IMR-90 (cell line): Measurements from ENCODE around the gene UBE2G1. TPM values are rescaled to one million over a fixed set of nuclear protein-coding genes. Genes with fewer than 3 reads are reported as not detected.

Experiments used
- ATAC-seq: fragments of 200-7000 bp; cut with Tn5 transposase; 2 replicates; pipeline ENCODE4 v1.9.1; 2020; ENCODE audit warnings: low read depth, mild to moderate bottlenecking, moderate library complexity
- BruUV-seq: library from RNA; stranded (reverse); fragments of 400-500 nt; replicated peaks from 2 replicates; lab custom pipeline; 2021; lab: Mats Ljungman, UMichigan
- CTCF ChIA-PET: fragments of 300-600 bp; formaldehyde crosslinking; extraction: SDS; loops from one replicate; lab custom pipeline; 2021; ENCODE audit warnings: antibody characterized with exemption; lab: Yijun Ruan, JAX
- POLR2A ChIA-PET: fragments of 300-600 bp; sonication (Branson Sonifier 250); formaldehyde crosslinking; loops from one replicate; lab custom pipeline; 2022; ENCODE audit warnings: antibody characterized with exemption; ENCODE audit not compliant: unreplicated experiment; lab: Charles Lee
- DNase-seq: peaks from one replicate; pipeline ENCODE4 v3.0.0; 2013
- H2AFZ ChIP-seq: replicated peaks from 2 replicates; pipeline ENCODE3; 2013; ENCODE audit warnings: low read length, mild to moderate bottlenecking; ENCODE audit not compliant: poor library complexity
- H2AK5ac ChIP-seq: 2 replicates; pipeline ENCODE4 v1.6.1; 2013; ENCODE audit warnings: low read depth, low read length, inconsistent platforms
- H2AK9ac ChIP-seq: replicated peaks from 2 replicates; pipeline ENCODE3; 2013; ENCODE audit warnings: mild to moderate bottlenecking, low read depth, low read length, moderate library complexity; ENCODE audit not compliant: poor library complexity
- H2BK120ac ChIP-seq: 2 replicates; pipeline ENCODE4 v1.6.1; 2013; ENCODE audit warnings: low read depth, low read length, inconsistent platforms
- H2BK15ac ChIP-seq: 3 replicates; pipeline ENCODE4 v1.6.1; 2013; ENCODE audit warnings: low read depth, low read length, inconsistent platforms
- H2BK20ac ChIP-seq: 2 replicates; pipeline ENCODE4 v1.6.1; 2013; ENCODE audit warnings: low read depth, mild to moderate bottlenecking, inconsistent platforms, low read length, moderate library complexity
- H2BK5ac ChIP-seq: 2 replicates; pipeline ENCODE4 v1.6.1; 2013; ENCODE audit warnings: mild to moderate bottlenecking, low read depth, low read length, inconsistent platforms; ENCODE audit not compliant: poor library complexity, severe bottlenecking
- H3K14ac ChIP-seq: replicated peaks from 2 replicates; pipeline ENCODE4 v1.6.1; 2013; ENCODE audit warnings: low read depth, low read length, inconsistent platforms
- H3K18ac ChIP-seq: 2 replicates; pipeline ENCODE4 v1.6.1; 2013; ENCODE audit warnings: low read depth, low read length, control low read depth
- H3K23ac ChIP-seq: 2 replicates; pipeline ENCODE4 v1.6.1; 2013; ENCODE audit warnings: low read depth, low read length, inconsistent platforms
- H3K27ac ChIP-seq: 2 replicates; pipeline ENCODE4 v1.5.1; 2013; ENCODE audit warnings: mild to moderate bottlenecking, control low read depth, low read length; ENCODE audit not compliant: insufficient read depth
- H3K27me3 ChIP-seq: 2 replicates; pipeline ENCODE4 v1.6.1; 2013; ENCODE audit warnings: low read length; ENCODE audit not compliant: control insufficient read depth, insufficient read depth
- H3K36me3 ChIP-seq: 2 replicates; pipeline ENCODE4 v1.6.1; 2013; ENCODE audit warnings: low read length, mixed read lengths; ENCODE audit not compliant: control insufficient read depth, insufficient read depth
- H3K4ac ChIP-seq: 2 replicates; pipeline ENCODE4 v1.6.1; 2013; ENCODE audit warnings: low read depth, low read length, inconsistent platforms
- H3K4me1 ChIP-seq: 2 replicates; pipeline ENCODE4 v1.6.1; 2013; ENCODE audit warnings: low read length, mixed read lengths; ENCODE audit not compliant: control insufficient read depth, insufficient read depth
- H3K4me2 ChIP-seq: 2 replicates; pipeline ENCODE4 v1.6.1; 2013; ENCODE audit warnings: low read depth, mild to moderate bottlenecking, control low read depth, low read length, moderate library complexity
- H3K4me3 ChIP-seq: 2 replicates; pipeline ENCODE4 v1.5.1; 2013; ENCODE audit warnings: low read depth, mild to moderate bottlenecking, control low read depth, low read length, moderate library complexity; ENCODE audit not compliant: insufficient read depth
- H3K56ac ChIP-seq: 2 replicates; pipeline ENCODE4 v1.6.1; 2013; ENCODE audit warnings: low read length, inconsistent platforms; ENCODE audit not compliant: insufficient read depth; ENCODE audit errors: extremely low read depth
- H3K79me1 ChIP-seq, 2 experiments: 2 replicates each; pipeline ENCODE4 v1.6.1; 2013; ENCODE audit warnings: low read length in 2 of 2, inconsistent platforms in 1 of 2, low read depth in 1 of 2
- H3K9ac ChIP-seq: 2 replicates; pipeline ENCODE4 v1.6.1; 2013; ENCODE audit warnings: low read depth, low read length, control low read depth
- H3K9me1 ChIP-seq: 2 replicates; pipeline ENCODE4 v1.6.1; 2013; ENCODE audit warnings: low read length, inconsistent platforms; ENCODE audit not compliant: insufficient read depth
- H3K9me3 ChIP-seq: 2 replicates; pipeline ENCODE4 v1.6.1; 2013; ENCODE audit warnings: low read length; ENCODE audit not compliant: control insufficient read depth, insufficient read depth
- H4K20me1 ChIP-seq: 2 replicates; pipeline ENCODE4 v1.6.1; 2013; ENCODE audit warnings: low read length, inconsistent platforms; ENCODE audit not compliant: insufficient read depth
- H4K5ac ChIP-seq: 2 replicates; pipeline ENCODE4 v1.6.1; 2013; ENCODE audit warnings: mild to moderate bottlenecking, low read depth, low read length, control low read depth
- H4K8ac ChIP-seq, 2 experiments: 2 replicates each; pipeline ENCODE4 v1.6.1; 2013; ENCODE audit warnings: low read depth in 2 of 2, low read length in 2 of 2, control low read depth in 1 of 2, inconsistent platforms in 1 of 2
- H4K91ac ChIP-seq: 2 replicates; pipeline ENCODE4 v1.6.1; 2013; ENCODE audit warnings: low read depth, low read length, inconsistent platforms; ENCODE audit not compliant: insufficient read depth
- BHLHE40 ChIP-seq: fragments of 150-350 bp; IDR thresholded peaks from 2 replicates; pipeline ENCODE4 v1.6.1; 2016; ENCODE audit warnings: mild to moderate bottlenecking, low read depth, low read length
- CHD1 ChIP-seq: IDR thresholded peaks from 2 replicates; pipeline ENCODE4 v1.6.1; 2012; ENCODE audit warnings: low read depth, low read length, improper control_type of control experiment
- CTCF ChIP-seq: conservative IDR thresholded peaks from 2 replicates; pipeline ENCODE4 v1.5.1; 2012; ENCODE audit warnings: mild to moderate bottlenecking, low read depth, low read length, improper control_type of control experiment
- ELK1 ChIP-seq: fragments of 150-350 bp; IDR thresholded peaks from 2 replicates; pipeline ENCODE4 v1.6.1; 2016; ENCODE audit warnings: low read depth, mild to moderate bottlenecking, low read length, moderate library complexity, borderline replicate concordance
- MAFK ChIP-seq: IDR thresholded peaks from 2 replicates; pipeline ENCODE4 v1.6.1; 2012; ENCODE audit warnings: low read depth, low read length, improper control_type of control experiment
- MAZ ChIP-seq: IDR thresholded peaks from 2 replicates; pipeline ENCODE4 v1.6.1; 2012; ENCODE audit warnings: low read depth, mild to moderate bottlenecking, low read length, improper control_type of control experiment, moderate library complexity, borderline replicate concordance
- MXI1 ChIP-seq: IDR thresholded peaks from 2 replicates; pipeline ENCODE4 v1.6.1; 2012; ENCODE audit warnings: low read depth, mild to moderate bottlenecking, low read length, moderate library complexity, borderline replicate concordance
- NFE2L2 ChIP-seq: fragments of 150-350 bp; IDR thresholded peaks from 2 replicates; pipeline ENCODE4 v1.6.1; 2016; ENCODE audit warnings: low read depth, mild to moderate bottlenecking, low read length
- POLR2A ChIP-seq: IDR thresholded peaks from 2 replicates; pipeline ENCODE4 v1.6.1; 2012; ENCODE audit warnings: mild to moderate bottlenecking, low read depth, low read length
- RCOR1 ChIP-seq: IDR thresholded peaks from 2 replicates; pipeline ENCODE4 v1.6.1; 2012; ENCODE audit warnings: mild to moderate bottlenecking, low read length, improper control_type of control experiment; ENCODE audit not compliant: insufficient replicate concordance
- RFX5 ChIP-seq: IDR thresholded peaks from 2 replicates; pipeline ENCODE4 v1.8.0; 2012; ENCODE audit warnings: low read depth, mild to moderate bottlenecking, low read length, moderate library complexity
- SMC3 ChIP-seq: fragments of 150-350 bp; IDR thresholded peaks from 2 replicates; pipeline ENCODE4 v1.6.1; 2016; ENCODE audit warnings: low read depth, mild to moderate bottlenecking, antibody characterized with exemption, low read length, moderate library complexity
- USF2 ChIP-seq: fragments of 150-350 bp; IDR thresholded peaks from 2 replicates; pipeline ENCODE4 v1.6.1; 2017; ENCODE audit warnings: mild to moderate bottlenecking, antibody characterized with exemption, low read length, low read depth
- WGBS, 2 experiments: methylation state at CpG; one replicate each; pipeline versions ENCODE4 v1.1.5 to v1.1.7; 2013; ENCODE audit warnings: missing lambda C conversion rate in 2 of 2; ENCODE audit not compliant: insufficient read length in 1 of 2; ENCODE audit errors: extremely low coverage in 2 of 2; 5-methylcytosine and 5-hydroxymethylcytosine counted together
- dilution Hi-C: fragments of 300-500 bp; cut with HindIII; formaldehyde crosslinking; loops from one replicate; pipeline ENCODE4 v1.14.3; 2018; ENCODE audit warnings: low sequenced_read_pairs; ENCODE audit not compliant: unreplicated experiment
- in situ Hi-C: fragments of 300-500 bp; cut with MboI; formaldehyde crosslinking; loops from 3 replicates; pipeline ENCODE4 v1.14.3; 2019; ENCODE audit warnings: low sequenced_read_pairs, inconsistent platforms, mixed read lengths
- intact Hi-C: fragments of 100-400 bp; cut with micrococcal nuclease; formaldehyde crosslinking; loops from 2 replicates; pipeline ENCODE4 v1.10.0; 2022
- polyA plus RNA-seq, 3 experiments: library from polyadenylated mRNA; depleted of rRNA; stranded (reverse); fragments of >200 nt; gene quantifications; 2 replicates each; pipeline ENCODE4 v1.2.3, GENCODE V29; 2012; ENCODE audit warnings: low replicate concordance in 1 of 3
- total RNA-seq: library from RNA; depleted of rRNA; stranded (reverse); fragments of >200 nt; gene quantifications from 2 replicates; pipeline ENCODE4 v1.2.3, GENCODE V29; 2012

UBE2G1 gene
- total and polyA plus RNA-seq, 2 of the 4 experiments (the other 2 are of a cell fraction), result 26.3 to 26.6 TPM

- TF ChIP-seq RFX5, result no peak
These were observed 31.5 kb downstream of the UBE2G1 start (continued) for GRCh38 chr17:4334776-4335584.

- H3K79me1 ChIP-seq, result peaks cover 8 to 59% of the 10 kb centered on the region in 2 experiments
- no peak overlapping the region for H2BK120ac ChIP-seq
- ChIA-PET POLR2A (no interaction called here), CTCF (no interaction called here)
- H2AFZ ChIP-seq, result no peak overlapping the region
- H2BK15ac ChIP-seq, result no peak overlapping the region
- in situ Hi-C loops, result no loop called here
- H3K4me2 ChIP-seq, result no peak overlapping the region
- dilution Hi-C loops, result no loop called here
- H2AK5ac ChIP-seq, result no peak overlapping the region
- no peak overlapping the region for H4K8ac ChIP-seq
- H3K4ac ChIP-seq, result no peak overlapping the region
- no peak overlapping the region for H4K91ac ChIP-seq
- DNase-seq (no peak), ATAC-seq (no peak)
- peaks cover 71% of the 10 kb centered on the region for H4K20me1 ChIP-seq
- no peak overlapping the region for H2BK20ac ChIP-seq
- no peak overlapping the region for H3K18ac ChIP-seq
- no peak overlapping the region for H2AK9ac ChIP-seq
- peaks cover 5% of the 10 kb centered on the region for H3K4me1 ChIP-seq
- WGBS, 2 experiments, result no CpG with 5 or more reads among the region's 6 CpGs
- H2BK5ac ChIP-seq, result no peak overlapping the region
- intact Hi-C loops, result loop anchor here (2.0 kb wide), 1 partner anchor 24 kb away; no protein-coding TSS in a partner anchor
- H3K9ac ChIP-seq, result no peak overlapping the region
- H3K9me1 ChIP-seq, result peaks cover 10% of the 10 kb centered on the region
- H3K4me3 ChIP-seq, result no peak overlapping the region
- no peaks in the 10 kb centered on the region for H3K27me3 ChIP-seq
- no peak overlapping the region for H4K5ac ChIP-seq
- no TSS peak for BruUV-seq
- no peak overlapping the region for H3K14ac ChIP-seq
- H3K9me3 ChIP-seq, result no peaks in the 10 kb centered on the region
- no peak overlapping the region for H3K56ac ChIP-seq
- no peak overlapping the region for H3K23ac ChIP-seq
- no peaks in the 10 kb centered on the region for H3K36me3 ChIP-seq
- no peak overlapping the region for H3K27ac ChIP-seq
- TF ChIP-seq CTCF, result no peak
- no peak for TF ChIP-seq POLR2A
- TF ChIP-seq ELK1, result no peak
- TF ChIP-seq MAZ, result no peak
- TF ChIP-seq USF2, result no peak
- no peak for TF ChIP-seq CHD1
- no peak for TF ChIP-seq RCOR1
- TF ChIP-seq BHLHE40, result no peak
- no peak for TF ChIP-seq SMC3
- TF ChIP-seq MAFK, result no peak
- TF ChIP-seq NFE2L2, result no peak
- no peak for TF ChIP-seq MXI1
These were observed 32.1 kb downstream of the UBE2G1 start for GRCh38 chr17:4334332-4334731.
